CMK (cell line): ENCODE results near the gene MRPL33.

ENCODE experiments used
- DNase-seq: peaks from one replicate; pipeline ENCODE4 v3.0.0-alpha.2; 2010; ENCODE audit warnings: low read depth

Gene MRPL33

GRCh38 chr2:27809761-27810241 is 38.3 kb downstream of the MRPL33 start:
- DNase-seq: no peak

DNA sequence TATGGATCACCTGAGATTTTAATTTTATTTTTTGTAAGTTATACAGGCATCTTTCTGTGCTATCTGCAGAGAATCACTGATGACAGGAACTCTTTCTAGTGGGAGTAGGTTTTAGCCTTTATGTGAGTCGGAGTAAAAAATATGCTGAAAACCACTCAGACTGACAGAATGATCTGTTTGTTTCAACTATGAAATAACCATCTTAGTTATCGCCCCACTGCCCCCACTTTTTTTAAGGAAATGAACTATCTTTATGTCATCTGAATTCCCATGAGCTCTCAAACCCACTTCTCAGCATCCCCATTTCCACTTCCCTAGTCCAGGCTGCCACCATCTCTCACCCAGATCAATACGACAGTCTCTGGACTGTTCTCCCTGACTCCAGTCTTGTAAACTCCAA is 38.9 kb downstream of the MRPL33 start:
- no peak for DNase-seq

GRCh38 chr2:27811768-27812167 is 40.2 kb downstream of the MRPL33 start:
- DNase-seq: no peak

GRCh38 chr2:27814758-27815157 is 43.2 kb downstream of the MRPL33 start:
- DNase-seq: no peak

- no peak for DNase-seq
Measured at GRCh38 chr2:27815860-27816438, 44.4 kb downstream of the MRPL33 start.

DNA sequence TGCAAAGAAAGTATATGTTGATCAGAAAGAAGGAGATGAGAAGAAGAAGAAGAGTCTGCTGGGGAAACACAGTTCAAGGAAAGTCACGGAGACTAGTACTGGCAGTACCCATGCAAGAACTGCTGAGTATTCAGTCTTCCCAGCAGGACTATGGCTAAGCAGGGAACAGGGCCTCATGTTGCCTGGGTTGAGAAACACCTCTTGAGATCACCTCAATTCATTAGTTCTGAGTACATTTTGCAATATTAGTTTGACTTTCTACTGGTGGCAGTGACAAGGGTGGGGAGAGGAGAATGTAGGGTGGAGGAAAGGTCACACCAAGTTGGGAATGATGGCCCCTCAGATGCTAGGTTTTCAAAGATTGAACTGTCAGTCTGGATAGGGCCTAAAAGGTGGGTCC is 50.5 kb downstream of the MRPL33 start:
- no peak for DNase-seq

DNA sequence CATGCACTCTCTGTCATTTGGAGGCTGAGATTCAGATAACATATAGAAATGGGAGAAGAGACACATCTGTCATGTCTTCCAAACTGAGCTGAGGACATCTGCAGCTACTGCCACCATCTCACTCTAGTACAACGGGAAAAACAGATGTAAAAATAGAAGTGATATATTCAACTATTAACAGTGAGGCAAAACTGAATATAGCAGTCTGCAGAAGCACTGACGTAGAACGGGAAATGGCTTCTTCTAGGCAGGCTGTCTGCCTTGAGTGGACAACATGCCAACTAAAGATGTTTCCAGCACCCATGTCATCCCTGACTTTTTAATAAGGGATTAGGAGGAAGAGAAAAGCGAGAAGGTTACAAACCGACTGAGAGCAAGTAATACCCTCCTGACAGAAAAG is 51.6 kb downstream of the MRPL33 start:
- DNase-seq: no peak

- DNase-seq: no peak
Measured at GRCh38 chr2:27823569-27823968, 52.0 kb downstream of the MRPL33 start.

GRCh38 chr2:27824401-27824800 is 52.9 kb downstream of the MRPL33 start:
- DNase-seq: no peak

GRCh38 chr2:27828305-27828704 is 56.8 kb downstream of the MRPL33 start:
- no peak for DNase-seq
